Epidermal melanocyte (primary cell): ENCODE results near the gene CELF2.

Source experiments
- DNase-seq: peaks from one replicate; pipeline ENCODE4 v3.0.0; 2011; ENCODE audit warnings: low spot score; ENCODE audit not compliant: insufficient read length

The CELF2 gene

DNA sequence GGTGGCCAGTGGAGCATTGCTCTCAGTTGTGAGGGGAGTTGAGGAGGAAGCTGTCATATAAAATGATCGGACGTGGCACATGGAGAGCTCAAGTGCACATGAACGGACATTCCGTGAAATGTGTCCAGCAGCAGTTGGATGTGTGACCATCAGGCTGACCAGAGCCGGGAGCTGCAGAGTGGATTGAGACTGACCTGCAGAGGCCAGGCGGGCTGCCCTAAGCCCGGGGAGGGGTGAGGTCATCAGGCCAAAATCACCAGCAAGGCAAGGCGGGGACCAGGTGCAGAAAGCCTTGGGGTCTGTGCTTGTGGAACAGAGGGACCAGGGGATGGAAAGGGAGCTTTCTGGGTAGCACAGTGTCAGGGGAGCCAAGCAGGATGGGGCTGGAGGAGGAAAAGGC, 279.5 kb downstream of the CELF2 start:
- DNase-seq, result peak; percentile 7

DNA sequence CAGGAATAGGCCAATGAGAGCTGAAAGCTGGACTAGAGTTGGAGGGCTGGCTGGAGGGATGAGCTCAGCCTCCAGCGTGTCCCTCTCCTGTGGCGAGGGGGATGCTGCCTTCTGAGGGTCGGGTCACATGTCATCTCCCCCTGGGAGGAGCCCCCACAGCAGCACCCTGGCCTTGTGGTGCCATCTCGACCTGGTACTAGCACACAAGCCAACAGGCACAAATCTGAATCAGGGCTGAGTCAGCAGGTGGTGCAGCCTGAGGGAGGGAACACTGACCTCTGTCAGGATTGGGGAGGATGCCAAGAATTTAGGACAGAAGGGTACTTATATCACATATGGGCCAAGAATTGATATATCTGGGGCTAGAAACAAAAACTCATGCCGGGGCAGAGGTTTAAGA, 280.4 kb downstream of the CELF2 start:
- DNase-seq, result peak; percentile 15

DNA sequence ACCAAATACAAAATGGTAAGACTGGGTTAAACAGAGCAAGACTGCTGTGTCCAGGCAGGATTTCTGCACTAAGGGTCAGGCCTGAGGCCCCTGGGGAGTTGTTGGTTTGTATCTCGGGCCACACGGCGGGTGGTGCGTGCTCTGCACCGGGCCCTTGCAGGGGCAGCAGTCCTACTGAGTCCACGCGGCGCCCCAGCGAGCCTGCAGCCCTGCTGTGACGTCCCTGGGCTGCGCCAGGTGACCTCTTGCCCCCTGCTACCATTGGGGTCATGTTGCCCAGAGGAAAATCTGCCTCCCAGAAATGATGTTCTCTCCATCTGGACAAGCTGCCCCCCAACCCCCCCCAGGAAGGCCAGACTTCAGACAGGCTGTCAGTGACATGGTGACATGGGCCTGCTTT, 281.5 kb downstream of the CELF2 start:
- DNase-seq, result no peak

DNA sequence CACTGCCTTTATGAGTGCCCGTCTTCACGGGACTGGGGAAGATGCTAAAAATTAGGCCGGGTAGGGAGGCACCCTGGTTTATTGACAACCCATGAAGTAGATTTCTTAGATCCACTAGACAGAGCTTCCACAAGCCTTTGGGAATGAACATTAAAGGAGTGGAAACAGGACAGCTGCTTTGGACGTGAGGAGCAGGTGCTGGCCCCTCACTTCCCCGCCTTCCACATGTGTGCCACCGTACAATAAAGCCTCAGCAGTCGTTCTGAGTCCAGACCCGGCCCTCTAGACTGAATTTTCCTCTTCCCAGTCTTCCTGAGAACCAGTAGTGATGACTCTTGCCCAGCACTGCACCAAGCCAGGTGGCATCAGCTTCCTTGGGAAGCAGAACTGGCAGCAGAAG, 282.4 kb downstream of the CELF2 start:
- peak; percentile 13 for DNase-seq

DNA sequence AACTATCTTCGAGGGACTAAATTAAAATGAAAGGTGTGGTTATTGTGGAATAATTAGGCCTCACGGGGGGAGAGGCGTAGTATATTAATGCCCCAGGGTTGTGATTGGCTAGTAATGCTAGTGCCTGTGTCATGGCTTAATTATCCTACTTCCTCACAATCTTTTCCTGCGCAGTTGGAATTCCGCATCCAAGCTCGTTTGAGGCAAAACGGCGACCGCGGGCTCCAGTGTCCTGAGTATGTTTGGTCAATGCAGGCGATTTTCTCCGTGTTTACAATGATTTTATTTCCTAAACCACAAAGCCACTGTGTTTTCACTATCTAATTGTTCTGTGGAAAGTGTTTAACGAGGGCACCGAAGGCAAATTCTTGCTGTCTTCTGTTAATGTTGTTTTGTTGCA, 282.9 kb downstream of the CELF2 start:
- DNase-seq, result peak; percentile 8

DNA sequence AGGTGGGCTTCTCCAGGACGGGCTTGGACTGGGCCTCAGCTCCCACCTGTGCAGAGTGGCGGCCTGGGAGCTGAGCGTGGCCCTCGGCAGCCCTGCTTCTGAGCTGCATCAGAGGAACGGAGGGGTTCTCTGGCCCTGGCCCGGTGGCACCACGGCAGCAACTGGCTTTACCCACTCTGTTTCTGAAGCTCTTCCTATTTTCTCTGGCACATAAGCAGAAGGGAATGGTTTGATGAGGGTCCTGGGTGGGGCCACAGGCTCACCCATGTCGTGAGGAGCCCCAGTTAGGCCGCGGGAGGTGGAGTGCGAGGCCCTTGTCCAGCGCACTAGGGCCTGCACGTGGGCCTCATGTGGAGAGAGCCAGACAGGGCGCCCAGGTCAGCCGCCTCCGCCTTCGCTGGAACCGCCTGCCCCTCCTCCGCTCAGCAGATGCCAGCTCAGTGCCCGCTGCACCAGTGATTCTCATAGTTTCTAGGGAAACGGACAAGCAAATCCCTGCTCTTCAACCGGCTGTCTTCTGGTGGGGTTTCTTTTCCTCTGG, 284.0 kb downstream of the CELF2 start:
- DNase-seq, result no peak

DNA sequence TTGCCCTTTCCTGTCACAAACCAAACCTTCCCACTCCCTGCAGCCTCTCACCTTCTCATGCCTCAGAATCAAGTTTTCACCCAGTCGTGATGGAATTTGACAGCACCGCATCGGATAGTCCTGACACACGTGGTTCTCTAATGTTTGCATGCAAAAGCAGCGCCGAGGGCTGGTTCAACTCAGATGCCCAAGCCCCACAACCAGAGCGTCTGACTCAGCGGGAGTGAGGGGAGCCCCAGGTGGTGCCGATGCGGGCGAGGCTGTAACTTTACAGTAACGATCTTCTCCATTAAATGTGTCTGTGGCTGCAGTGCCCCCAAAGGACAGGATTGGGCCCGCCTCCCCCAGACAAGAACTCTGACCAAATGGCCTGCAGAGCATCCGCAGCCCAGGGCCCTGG, 284.5 kb downstream of the CELF2 start:
- DNase-seq, result no peak

DNA sequence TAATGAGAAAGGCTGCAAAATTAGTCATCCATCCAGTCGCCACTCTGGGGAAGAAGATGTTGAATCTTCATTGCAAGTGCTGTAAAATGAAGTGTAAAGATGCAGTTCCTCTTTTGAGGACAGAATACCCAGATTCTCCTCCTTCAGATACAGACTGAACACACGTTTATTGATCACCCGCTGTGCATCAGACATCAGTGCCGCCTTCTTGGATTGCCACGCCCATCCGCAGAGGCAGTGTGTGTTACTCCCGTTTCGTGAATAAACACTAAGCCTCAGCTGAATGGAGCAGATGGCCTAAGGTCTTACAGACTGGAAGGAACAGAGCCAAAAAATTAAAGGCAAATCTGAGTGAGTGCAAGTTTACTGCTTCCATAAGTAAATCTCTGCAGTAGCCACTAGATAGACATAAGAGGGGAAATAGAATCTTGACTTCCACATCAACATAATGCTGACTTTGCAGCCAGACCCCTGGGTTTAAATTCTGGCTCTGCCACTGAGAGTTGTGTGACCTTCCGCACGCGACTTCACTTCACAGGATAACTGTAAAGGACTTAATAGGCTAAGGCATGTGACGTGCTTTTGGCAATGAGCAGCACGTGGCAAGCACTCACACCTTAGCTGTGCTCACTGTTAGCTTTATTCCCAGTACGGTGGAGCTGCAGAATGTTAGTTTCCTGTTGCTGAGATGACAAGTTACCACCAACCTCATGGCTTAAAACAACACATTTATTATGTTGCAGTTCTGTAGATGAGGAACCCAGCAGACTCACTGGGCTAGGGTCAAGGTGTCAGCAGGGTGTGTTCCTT, 285.9 kb downstream of the CELF2 start:
- no peak for DNase-seq

DNA sequence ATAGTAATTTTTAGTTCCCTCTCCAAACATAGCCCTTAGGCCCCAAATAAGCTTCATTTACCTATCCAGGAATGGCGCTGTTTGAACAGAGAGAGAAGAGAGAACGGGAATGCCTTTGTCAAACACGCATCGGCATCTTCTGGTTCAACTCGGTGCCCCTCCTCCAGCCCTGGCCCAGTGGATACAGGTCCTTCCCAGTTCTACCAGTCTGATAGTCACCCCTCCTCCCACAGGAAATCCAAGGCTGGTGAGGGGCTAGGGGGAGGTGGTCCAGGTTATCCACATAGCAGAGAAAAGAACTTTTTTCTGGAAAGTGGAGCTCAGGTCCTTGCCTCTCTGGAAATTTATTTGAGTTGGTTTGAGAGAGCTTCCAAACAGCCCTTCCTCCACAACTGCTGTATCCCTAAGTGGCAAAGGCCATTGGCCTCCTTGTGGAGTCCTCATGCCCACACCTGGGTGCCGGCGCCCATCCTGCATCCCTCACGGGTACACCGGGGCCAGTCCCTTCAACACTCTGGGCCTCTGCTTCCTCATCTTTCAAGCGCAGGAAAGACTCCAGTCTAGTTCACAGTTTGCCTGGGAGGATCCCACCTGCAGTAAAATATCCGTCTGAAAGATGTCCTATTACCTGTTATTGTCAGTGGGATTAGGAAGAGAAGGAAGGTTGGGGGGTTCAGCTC, 287.4 kb downstream of the CELF2 start:
- no peak for DNase-seq

DNA sequence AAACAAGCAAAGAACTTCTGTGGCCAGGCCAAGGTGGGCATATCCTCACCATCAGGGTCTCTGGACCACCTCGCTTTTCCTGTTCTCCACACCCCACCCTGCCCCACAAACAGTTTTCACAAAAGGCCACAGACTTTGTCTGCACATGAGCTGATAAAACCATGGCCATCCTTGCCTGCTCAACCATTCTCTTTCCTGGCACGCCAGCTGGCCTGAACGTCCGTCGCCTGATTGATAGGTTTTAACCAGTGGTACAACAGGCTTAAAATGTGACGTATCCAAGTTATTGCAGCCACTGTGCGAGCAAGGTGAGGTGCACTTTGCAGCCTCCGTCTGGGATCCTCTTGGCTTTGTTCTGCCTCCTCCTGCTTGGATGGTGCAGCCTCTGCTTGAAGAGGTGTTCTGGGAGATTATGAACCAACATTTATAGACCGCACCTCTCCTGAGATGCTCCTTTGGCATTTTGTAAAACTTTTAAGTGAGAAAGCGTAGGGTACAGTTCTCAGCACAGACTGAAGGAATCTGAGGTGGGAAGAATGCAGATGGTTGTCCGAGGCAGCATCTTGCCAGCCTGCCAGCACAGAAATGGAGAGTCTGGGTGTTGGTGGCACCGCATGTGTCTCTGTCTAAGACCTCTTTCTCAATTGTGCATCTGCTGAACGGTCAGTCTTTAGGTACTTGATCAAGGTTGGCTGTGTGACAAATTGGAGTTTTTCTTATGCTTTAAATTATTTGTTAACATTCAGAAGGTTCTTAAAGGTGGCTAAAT, 288.3 kb downstream of the CELF2 start:
- DNase-seq, result no peak

DNA sequence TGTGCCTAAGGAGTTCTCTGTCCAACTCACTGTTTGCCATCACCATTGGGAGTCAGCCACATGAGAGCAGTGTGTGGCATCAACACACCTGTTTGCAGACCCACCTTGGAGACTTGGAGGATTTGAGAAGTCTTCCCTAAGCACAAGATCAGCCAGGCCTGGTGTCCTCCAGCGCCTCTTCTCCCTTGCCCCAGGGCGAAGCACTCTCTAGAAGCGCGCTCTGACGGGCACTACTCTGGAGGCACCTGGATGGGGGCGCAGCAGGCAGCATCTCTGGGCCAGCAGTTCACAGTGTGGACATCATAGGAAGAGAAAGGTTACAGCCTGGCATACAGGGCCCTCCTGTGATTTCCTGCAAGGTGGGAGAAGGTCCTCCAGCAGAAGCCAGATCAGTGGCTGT, 289.3 kb downstream of the CELF2 start:
- DNase-seq, result no peak

DNA sequence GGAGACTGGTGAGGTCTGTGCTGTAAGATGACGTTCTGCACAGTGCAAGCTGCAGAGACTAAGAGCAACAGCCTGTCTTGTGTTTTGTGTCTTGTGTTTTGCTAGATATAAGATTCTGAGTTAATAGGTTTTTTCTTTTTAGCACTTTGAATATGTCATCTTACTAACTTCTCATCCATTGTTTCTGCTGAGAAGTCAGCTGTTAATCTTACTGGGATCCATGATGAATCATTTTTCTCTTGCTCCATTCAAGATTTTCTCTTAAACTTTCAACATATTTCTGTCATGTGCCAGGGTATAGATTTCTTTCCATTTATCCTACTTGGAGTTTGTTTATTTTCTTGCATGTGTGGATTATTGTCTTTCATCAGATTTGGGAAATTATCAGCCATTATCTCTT, 290.3 kb downstream of the CELF2 start:
- DNase-seq, result no peak

DNA sequence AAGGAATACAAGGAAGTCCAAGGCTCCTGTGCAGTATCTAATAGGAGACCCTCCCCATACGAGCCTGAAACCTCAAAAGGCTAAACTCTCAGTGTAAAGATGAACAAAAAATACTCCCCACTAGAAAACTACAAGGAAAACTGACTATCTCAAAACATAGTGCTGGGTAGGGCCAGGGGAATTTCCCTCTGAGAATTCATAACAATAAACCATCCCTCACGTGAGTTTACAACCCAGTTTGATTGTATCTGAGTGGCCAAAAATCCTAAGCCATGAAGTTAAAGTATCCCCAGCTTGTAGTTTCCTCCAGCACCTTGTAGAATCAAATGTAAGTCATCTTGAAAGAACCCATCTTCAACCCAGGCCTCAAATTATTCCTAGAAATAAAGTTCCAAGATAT, 293.4 kb downstream of the CELF2 start:
- DNase-seq, result no peak

DNA sequence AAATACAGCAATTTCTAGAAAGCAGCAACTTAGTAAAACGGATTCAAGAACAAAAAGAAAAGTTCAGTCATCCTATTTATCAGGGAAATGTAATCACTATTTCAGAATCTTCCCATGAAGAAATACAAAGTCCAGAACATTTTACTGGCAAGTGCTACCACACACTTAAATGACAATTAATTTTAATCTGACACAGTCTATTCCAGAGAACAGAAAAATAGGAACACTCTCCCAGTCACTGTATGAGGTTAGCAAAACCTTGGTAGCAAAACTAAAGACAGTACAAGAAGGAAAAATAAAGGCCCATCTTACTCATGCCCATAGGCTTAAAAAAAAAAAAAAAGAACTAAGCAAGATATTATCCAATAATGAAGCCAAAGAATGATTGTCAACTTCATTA, 295.8 kb downstream of the CELF2 start:
- no peak for DNase-seq

DNA sequence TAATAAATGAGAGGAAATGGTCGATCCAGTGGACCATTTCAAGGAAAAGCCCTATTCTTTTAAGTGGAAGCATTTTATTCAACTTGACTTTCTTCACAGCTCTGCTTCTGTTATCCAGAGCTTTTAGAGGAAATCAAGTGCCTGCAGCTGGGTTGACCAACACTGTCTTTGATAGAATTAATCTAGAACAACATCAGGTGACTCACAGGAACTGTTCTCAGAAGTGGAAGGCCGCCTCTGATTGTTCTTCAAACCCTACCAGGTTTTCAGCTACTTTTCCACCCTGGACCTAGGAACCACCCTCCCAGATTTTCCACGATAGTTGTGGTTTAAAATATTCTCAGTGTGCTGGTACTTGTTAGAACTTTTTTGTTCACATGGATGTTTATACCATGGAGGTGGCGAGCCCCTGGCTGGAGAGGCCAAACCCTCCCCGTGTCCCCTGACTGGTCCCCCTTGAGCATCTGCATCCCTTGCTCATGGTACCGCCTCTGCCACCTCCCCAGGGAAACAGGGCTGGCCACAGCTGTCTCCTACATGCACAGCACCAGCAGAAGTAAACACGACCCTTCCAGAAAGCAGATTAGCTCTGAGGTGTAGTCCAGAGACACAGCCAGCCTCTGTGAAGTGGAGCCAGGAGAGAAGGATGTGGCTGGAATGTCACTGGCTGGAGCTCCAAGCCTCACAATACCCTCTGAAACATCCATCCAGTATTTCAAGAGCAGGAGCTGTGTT, 300.4 kb downstream of the CELF2 start:
- DNase-seq, result no peak

DNA sequence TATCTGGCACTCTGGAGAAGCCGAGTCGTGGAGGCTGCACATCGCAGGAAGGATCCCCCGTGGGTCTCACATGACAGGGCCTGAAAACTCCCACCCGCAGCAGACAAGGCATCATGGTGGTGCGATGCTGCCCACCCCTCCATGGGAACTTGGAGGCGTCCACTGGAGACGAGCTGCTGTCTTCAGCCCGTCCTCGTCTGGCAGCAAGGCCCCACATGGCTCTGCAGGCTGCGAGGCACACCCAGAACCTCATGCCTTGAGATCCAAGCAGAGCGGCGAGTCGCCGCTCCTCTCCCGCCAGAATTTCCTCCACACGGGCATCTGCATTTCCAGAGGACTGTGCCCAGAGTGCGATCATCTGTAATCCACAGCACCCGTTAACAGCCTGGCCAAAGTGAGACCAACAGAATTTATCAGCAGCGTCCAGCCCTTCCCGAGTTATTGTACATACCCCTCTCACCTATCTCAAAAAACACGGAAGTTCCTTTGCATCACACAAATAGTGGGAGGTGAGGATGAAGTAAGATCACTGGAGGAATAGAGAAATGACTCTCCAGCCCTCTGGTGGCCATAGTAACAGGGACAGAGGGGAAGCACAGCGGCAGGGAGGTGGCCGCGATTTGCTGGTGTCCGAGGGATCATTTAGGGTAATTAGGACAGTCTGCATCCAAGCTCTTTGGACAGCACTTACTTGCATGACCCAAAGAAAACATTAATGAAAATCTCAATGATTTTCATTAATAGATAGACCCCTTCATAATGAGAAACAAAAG, 301.3 kb downstream of the CELF2 start:
- DNase-seq, result no peak

DNA sequence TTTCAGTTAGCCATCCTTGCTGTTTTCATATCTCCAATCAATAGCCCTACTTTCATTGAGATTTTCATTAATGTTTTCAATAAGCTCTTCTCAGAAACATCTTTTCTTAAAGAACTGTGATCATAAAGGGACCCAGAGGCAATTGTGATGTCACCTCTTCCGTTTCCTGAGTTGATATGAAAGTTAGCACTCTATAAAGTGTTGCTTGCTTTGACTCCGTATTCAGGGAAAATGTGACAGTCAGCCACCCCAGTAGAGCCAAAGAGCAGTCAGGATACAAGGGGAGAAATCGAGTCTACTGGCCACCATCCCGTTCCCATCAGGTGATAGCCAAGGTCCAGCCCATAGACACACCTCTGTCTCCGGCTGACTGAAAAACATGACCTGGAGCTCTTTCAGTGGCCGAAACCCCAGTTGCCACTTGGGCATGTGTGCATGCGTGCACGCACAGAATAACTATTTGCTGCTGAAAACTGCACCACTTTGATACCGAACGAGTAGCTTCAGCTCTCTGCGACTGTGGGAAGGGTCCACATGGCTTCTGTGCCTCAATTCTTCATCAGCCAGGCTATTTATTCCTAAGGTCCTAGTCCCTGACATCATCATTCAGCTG, 302.4 kb downstream of the CELF2 start:
- no peak for DNase-seq

DNA sequence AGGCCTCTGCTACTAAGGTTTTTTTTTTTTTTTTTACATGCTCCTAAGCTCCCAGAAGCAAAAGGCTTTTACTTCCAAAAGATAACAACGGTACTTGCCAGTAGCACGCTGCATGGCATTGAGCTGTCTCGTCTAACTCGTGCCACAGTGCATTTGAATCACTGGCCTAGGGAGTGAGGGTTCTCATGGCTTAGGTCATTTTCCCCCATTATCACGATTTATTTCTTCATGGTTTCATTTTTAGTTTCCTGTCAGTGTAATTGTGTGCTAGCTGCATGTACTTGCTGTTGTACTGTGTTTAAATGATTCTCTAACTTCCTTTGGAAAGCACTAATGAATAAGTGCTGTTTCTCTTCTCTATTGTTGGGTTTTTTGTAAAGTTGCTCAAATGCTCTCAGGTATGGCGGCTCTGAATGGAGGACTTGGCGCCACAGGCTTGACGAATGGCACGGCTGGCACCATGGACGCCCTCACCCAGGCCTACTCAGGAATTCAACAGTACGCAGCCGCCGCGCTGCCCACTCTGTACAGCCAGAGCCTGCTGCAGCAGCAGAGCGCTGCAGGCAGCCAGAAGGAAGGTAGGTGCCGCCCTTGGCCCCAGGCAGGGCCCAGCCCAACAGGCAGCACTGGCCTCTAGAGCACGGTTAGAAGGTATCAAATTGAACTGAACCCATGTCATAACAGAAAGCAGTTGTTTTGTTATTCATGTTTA, 303.3 kb downstream of the CELF2 start:
- no peak for DNase-seq

DNA sequence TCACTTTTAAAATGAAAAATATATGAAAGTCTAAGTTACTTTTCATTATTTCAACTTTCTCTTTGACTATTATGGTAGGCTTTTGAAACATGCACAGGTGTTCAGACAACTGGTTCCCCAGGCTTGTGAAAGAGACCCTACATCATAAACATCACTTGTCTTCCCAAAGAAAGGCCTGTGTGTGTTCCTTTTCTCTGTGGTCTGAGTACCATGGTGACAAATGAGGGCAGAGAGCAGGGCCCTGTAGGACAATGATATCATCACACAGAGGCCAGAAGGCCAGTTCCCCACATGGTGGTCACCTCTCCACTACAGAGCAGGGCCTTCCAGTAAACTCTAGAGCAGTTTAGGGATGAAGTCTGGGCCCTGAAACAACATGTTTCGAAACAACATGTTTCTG, 305.0 kb downstream of the CELF2 start:
- DNase-seq, result no peak
